Stimulated activated CD4-positive, alpha-beta T cell treated with anti-CD3 and anti-CD28 coated beads, Interleukin-2, amount 100 ng/mL, for 48 hours (primary cell): ENCODE data around the gene NRP1.
"Not testable (repeated sequence)": the region's sequence is repeated elsewhere in the genome, so short reads cannot be mapped to it uniquely, and the experiment has no call there.

Source experiments
- DNase-seq, 2 donors: peaks; one replicate each; pipeline ENCODE4 v3.0.0-alpha.2; 2020

The NRP1 gene

GRCh38 chr10:33142295-33142694, 192.2 kb downstream of the NRP1 start:
- DNase-seq, result no peak

- DNase-seq, result no peak
These were observed 193.2 kb downstream of the NRP1 start for GRCh38 chr10:33141251-33141650.

- DNase-seq, result peak in 1 of 2 donors; percentile 47
These were observed 195.3 kb downstream of the NRP1 start for GRCh38 chr10:33139181-33139646.

- not testable (repeated sequence) for DNase-seq
These were observed 195.8 kb downstream of the NRP1 start for GRCh38 chr10:33138686-33139085.

GRCh38 chr10:33137356-33138005, 197.0 kb downstream of the NRP1 start:
- DNase-seq, result no peak

GRCh38 chr10:33136781-33137180, 197.7 kb downstream of the NRP1 start:
- DNase-seq, result no peak

- no peak for DNase-seq
These were observed 198.2 kb downstream of the NRP1 start for GRCh38 chr10:33136271-33136670.

- DNase-seq, result peak; percentile 57 to 63
These were observed 200.3 kb downstream of the NRP1 start for GRCh38 chr10:33134011-33134751.

GRCh38 chr10:33133557-33133956, 200.9 kb downstream of the NRP1 start:
- no peak for DNase-seq

- peak in 1 of 2 donors; percentile 44 for DNase-seq
These were observed 201.8 kb downstream of the NRP1 start for GRCh38 chr10:33132626-33133025.

- DNase-seq, result no peak
These were observed 204.5 kb downstream of the NRP1 start for GRCh38 chr10:33129996-33130386.

GRCh38 chr10:33129141-33129995, 205.1 kb downstream of the NRP1 start:
- no peak for DNase-seq

- no peak for DNase-seq
These were observed 206.8 kb downstream of the NRP1 start for GRCh38 chr10:33127622-33128021.
